CD14-positive monocyte (primary cell): ENCODE data around the gene CEBPE. TPM values are rescaled to one million over a fixed set of nuclear protein-coding genes. Genes with fewer than 3 reads are reported as not detected.
"Not testable (repeated sequence)": the region's sequence is repeated elsewhere in the genome, so short reads cannot be mapped to it uniquely, and the experiment has no call there.

Experiments
- DNase-seq, 3 donors: peaks; one replicate each; pipeline ENCODE4 v3.0.0-alpha.2; 2011 to 2022
- H2AFZ ChIP-seq: 2 replicates; pipeline ENCODE4 v1.6.0; 2012; ENCODE audit warnings: mild to moderate bottlenecking, low read depth, low read length, inconsistent platforms; ENCODE audit not compliant: insufficient read depth, poor library complexity, severe bottlenecking
- H3K27ac ChIP-seq, 2 donors: 1 replicate in 1 of 2; 2 replicates in 1 of 2; pipeline ENCODE4 v1.5.1; 2012 to 2013; ENCODE audit warnings: low read length in 2 of 2, control low read depth in 1 of 2, inconsistent platforms in 1 of 2, low read depth in 1 of 2, mild to moderate bottlenecking in 1 of 2
- H3K27me3 ChIP-seq, 2 donors: one replicate each; pipeline versions ENCODE4 v1.6.0 to v1.6.1; 2011 to 2013; ENCODE audit warnings: low read length in 2 of 2; ENCODE audit not compliant: control insufficient read depth in 2 of 2, insufficient read depth in 2 of 2
- H3K36me3 ChIP-seq, 2 donors: replicated peaks in 1 of 2; 1 replicate in 1 of 2; 2 replicates in 1 of 2; pipeline versions ENCODE4 v1.5.1 to v1.6.1; 2012 to 2013; ENCODE audit warnings: low read length in 2 of 2, control low read depth in 1 of 2, inconsistent platforms in 1 of 2, mild to moderate bottlenecking in 1 of 2; ENCODE audit not compliant: insufficient read depth in 2 of 2, control insufficient read depth in 1 of 2
- H3K4me1 ChIP-seq, 2 donors: 1 replicate in 1 of 2; 2 replicates in 1 of 2; pipeline versions ENCODE4 v1.5.1 to v1.6.1; 2012 to 2013; ENCODE audit warnings: low read length in 2 of 2, control low read depth in 1 of 2, inconsistent platforms in 1 of 2, mild to moderate bottlenecking in 1 of 2, moderate library complexity in 1 of 2; ENCODE audit not compliant: insufficient read depth in 2 of 2, control insufficient read depth in 1 of 2
- H3K4me2 ChIP-seq: replicated peaks from 2 replicates; pipeline ENCODE3; 2012; ENCODE audit warnings: low read length, moderate library complexity, mild to moderate bottlenecking; ENCODE audit not compliant: poor library complexity, severe bottlenecking; ENCODE audit errors: extremely low read depth
- H3K4me3 ChIP-seq, 3 experiments: fragments of 200-600 bp in 1 of 3; sonication (generic) in 1 of 3; replicated peaks in 1 of 3; 1 replicate in 2 of 3; 2 replicates in 1 of 3; pipeline ENCODE4 v1.5.1; 2011 to 2013; ENCODE audit warnings: low read length in 3 of 3, mild to moderate bottlenecking in 3 of 3, control low read depth in 2 of 3, low read depth in 2 of 3, inconsistent platforms in 1 of 3, moderate library complexity in 1 of 3
- H3K79me2 ChIP-seq: 2 replicates; pipeline ENCODE4 v1.6.0; 2012; ENCODE audit warnings: mild to moderate bottlenecking, control low read depth, inconsistent platforms, low read length, moderate library complexity; ENCODE audit not compliant: insufficient read depth
- H3K9ac ChIP-seq: 2 replicates; pipeline ENCODE4 v1.6.0; 2017; ENCODE audit warnings: low read length, mild to moderate bottlenecking; ENCODE audit not compliant: insufficient read depth, poor library complexity, severe bottlenecking
- H3K9me3 ChIP-seq, 2 donors: replicated peaks in 1 of 2; 1 replicate in 1 of 2; 2 replicates in 1 of 2; pipeline versions ENCODE4 v1.5.1 to v1.6.1; 2012 to 2013; ENCODE audit warnings: low read length in 2 of 2, control low read depth in 1 of 2; ENCODE audit not compliant: control insufficient read depth in 1 of 2, insufficient read depth in 1 of 2
- H4K20me1 ChIP-seq: 2 replicates; pipeline ENCODE4 v1.6.0; 2012; ENCODE audit warnings: mild to moderate bottlenecking, low read length, control low read depth, moderate library complexity; ENCODE audit not compliant: insufficient read depth
- H3K27ac Mint-ChIP-seq, 7 donors: one replicate each; pipeline ENCODE4 v1.8.0; 2020; ENCODE audit warnings: mild to moderate bottlenecking in 7 of 7, mixed read lengths in 7 of 7, moderate library complexity in 6 of 7, inconsistent platforms in 2 of 7
- H3K27me3 Mint-ChIP-seq, 3 donors: one replicate each; pipeline ENCODE4 v1.8.0; 2021 to 2022; ENCODE audit warnings: low read depth in 3 of 3, mild to moderate bottlenecking in 3 of 3, mixed read lengths in 3 of 3, moderate library complexity in 3 of 3, inconsistent platforms in 1 of 3
- H3K36me3 Mint-ChIP-seq, 2 donors: one replicate each; pipeline ENCODE4 v1.8.0; 2020; ENCODE audit warnings: mixed read lengths in 2 of 2, inconsistent platforms in 1 of 2, mild to moderate bottlenecking in 1 of 2
- H3K4me1 Mint-ChIP-seq: one replicate; pipeline ENCODE4 v1.8.0; 2020; ENCODE audit warnings: mild to moderate bottlenecking, mixed read lengths
- H3K4me3 Mint-ChIP-seq, 2 donors: one replicate each; pipeline ENCODE4 v1.8.0; 2020; ENCODE audit warnings: mild to moderate bottlenecking in 2 of 2, mixed read lengths in 2 of 2, moderate library complexity in 1 of 2
- H3K9me3 Mint-ChIP-seq, 7 donors: one replicate each; pipeline ENCODE4 v1.8.0; 2020 to 2022; ENCODE audit warnings: mixed read lengths in 7 of 7, mild to moderate bottlenecking in 6 of 7, moderate library complexity in 6 of 7, inconsistent platforms in 2 of 7
- CTCF ChIP-seq: fragments of 200-600 bp; IDR thresholded peaks from one replicate; pipeline ENCODE4 v1.8.0; 2022; ENCODE audit warnings: antibody characterized with exemption, mild to moderate bottlenecking
- WGBS: methylation state at CpG from one replicate; pipeline ENCODE4 v1.1.5; 2013; ENCODE audit warnings: missing lambda C conversion rate; ENCODE audit not compliant: insufficient coverage; 5-methylcytosine and 5-hydroxymethylcytosine counted together
- intact Hi-C, 2 donors: fragments of 100-400 bp; cut with micrococcal nuclease; formaldehyde crosslinking; loops; one replicate each; pipeline versions ENCODE4 v1.15.0 to v1.15.1; 2023
- polyA plus RNA-seq, 3 donors: library from polyadenylated mRNA; depleted of rRNA in 1 of 3; unstranded in 2 of 3; stranded (reverse) in 1 of 3; fragments of 300-500 nt in 2 of 3; fragments of >200 nt in 1 of 3; fragmentation: Illumina TruSeq in 2 of 3; gene quantifications; 1 replicate in 2 of 3; 2 replicates in 1 of 3; pipeline ENCODE4 v1.2.3, GENCODE V29; 2012 to 2021

The CEBPE gene
- polyA plus RNA-seq, 3 donors: 0.73 to 1.5 (median 1.3) TPM

- TF ChIP-seq CTCF: no peak
Observed at GRCh38 chr14:23110579-23111365, 8.3 kb downstream of the CEBPE start.

GRCh38 chr14:23109769-23110168 lies 9.3 kb downstream of the CEBPE start:
- H2AFZ ChIP-seq: no peak overlapping the region
- H3K36me3 ChIP-seq: no peaks in the 10 kb centered on the region
- no peak overlapping the region for H3K27ac Mint-ChIP-seq
- no peaks in the 10 kb centered on the region for H3K27me3 ChIP-seq
- no CpG with 5 or more reads among the region's 1 CpG for WGBS
- H3K4me3 Mint-ChIP-seq: no peak overlapping the region
- no peaks in the 10 kb centered on the region for H3K79me2 ChIP-seq
- intact Hi-C loops: loop anchor here (5.0 kb wide), 2 partner anchors 32 to 42 kb away; no protein-coding TSS in a partner anchor
- DNase-seq: no peak
- no peaks in the 10 kb centered on the region for H4K20me1 ChIP-seq
- peaks cover 38 to 53% of the 10 kb centered on the region in 2 donors for H3K4me1 ChIP-seq
- H3K27me3 Mint-ChIP-seq: peaks cover 0 to 2% (median 2%) of the 10 kb centered on the region in 3 donors
- no peaks in the 10 kb centered on the region for H3K9me3 Mint-ChIP-seq
- no peaks in the 10 kb centered on the region for H3K9me3 ChIP-seq
- H3K36me3 Mint-ChIP-seq: peaks cover 0 to 2% of the 10 kb centered on the region in 2 donors
- peaks cover 36% of the 10 kb centered on the region for H3K4me1 Mint-ChIP-seq
- no peak overlapping the region for H3K9ac ChIP-seq
- no peak overlapping the region for H3K4me2 ChIP-seq
- no peak overlapping the region for H3K4me3 ChIP-seq
- no peak overlapping the region for H3K27ac ChIP-seq
- no peak for TF ChIP-seq CTCF

More at GRCh38 chr14:23110579-23111365, 8.3 kb downstream of the CEBPE start:
- Mint-ChIP-seq H3K4me1 (peaks cover 36% of the 10 kb centered on the region), H3K4me3 (no peak overlapping the region), H3K27me3 (peaks cover 0 to 2% (median 2%) of the 10 kb centered on the region in 3 donors), H3K36me3 (peaks cover 0 to 3% of the 10 kb centered on the region in 2 donors), H3K9me3 (no peaks in the 10 kb centered on the region), H3K27ac (no peak overlapping the region)
- DNase-seq: no peak
- Histone ChIP-seq H3K9ac (no peak overlapping the region), H3K4me1 (peaks cover 40 to 54% of the 10 kb centered on the region in 2 donors), H3K4me3 (no peak overlapping the region), H3K9me3 (no peaks in the 10 kb centered on the region), H4K20me1 (no peaks in the 10 kb centered on the region), H3K27ac (no peak overlapping the region), H3K36me3 (no peaks in the 10 kb centered on the region), H2AFZ (no peak overlapping the region), H3K27me3 (no peaks in the 10 kb centered on the region), H3K4me2 (no peak overlapping the region), H3K79me2 (no peaks in the 10 kb centered on the region)
- 39% methylated on average over 2 of the region's 5 CpGs for WGBS
- intact Hi-C loops: loop anchor here in 1 of 2 donors (5.0 kb wide), 1 partner anchor 33 kb away; no protein-coding TSS in a partner anchor

- intact Hi-C loops: loop anchor here in 1 of 2 donors (5.0 kb wide), 1 partner anchor 41 kb away; no protein-coding TSS in a partner anchor
- not testable (repeated sequence) for H3K36me3 Mint-ChIP-seq
- WGBS: 96% methylated on average over 4 of the region's 24 CpGs
Observed at GRCh38 chr14:23108169-23108568, 10.9 kb downstream of the CEBPE start.

More at GRCh38 chr14:23108169-23108568, 10.9 kb downstream of the CEBPE start:
- H3K4me3 ChIP-seq, H3K9me3 Mint-ChIP-seq, H4K20me1 ChIP-seq, H3K9me3 ChIP-seq, H2AFZ ChIP-seq, H3K79me2 ChIP-seq, H3K27ac Mint-ChIP-seq, H3K4me2 ChIP-seq, DNase-seq, H3K4me3 Mint-ChIP-seq, H3K27ac ChIP-seq, H3K27me3 ChIP-seq, H3K27me3 Mint-ChIP-seq, H3K36me3 ChIP-seq, H3K9ac ChIP-seq: not testable (repeated sequence)
- H3K4me1 ChIP-seq: peaks cover 22 to 37% of the 10 kb centered on the region in 2 donors
- peaks cover 20% of the 10 kb centered on the region for H3K4me1 Mint-ChIP-seq
